GM20431 (cell line): ENCODE results near the gene CATSPER4.

Experiments used
- in situ Hi-C: fragments of 300-500 bp; cut with MseI, MboI; formaldehyde crosslinking; loops from one replicate; pipeline ENCODE4 v1.15.0; 2020; ENCODE audit warnings: low sequenced_read_pairs; ENCODE audit not compliant: unreplicated experiment

The CATSPER4 gene

DNA sequence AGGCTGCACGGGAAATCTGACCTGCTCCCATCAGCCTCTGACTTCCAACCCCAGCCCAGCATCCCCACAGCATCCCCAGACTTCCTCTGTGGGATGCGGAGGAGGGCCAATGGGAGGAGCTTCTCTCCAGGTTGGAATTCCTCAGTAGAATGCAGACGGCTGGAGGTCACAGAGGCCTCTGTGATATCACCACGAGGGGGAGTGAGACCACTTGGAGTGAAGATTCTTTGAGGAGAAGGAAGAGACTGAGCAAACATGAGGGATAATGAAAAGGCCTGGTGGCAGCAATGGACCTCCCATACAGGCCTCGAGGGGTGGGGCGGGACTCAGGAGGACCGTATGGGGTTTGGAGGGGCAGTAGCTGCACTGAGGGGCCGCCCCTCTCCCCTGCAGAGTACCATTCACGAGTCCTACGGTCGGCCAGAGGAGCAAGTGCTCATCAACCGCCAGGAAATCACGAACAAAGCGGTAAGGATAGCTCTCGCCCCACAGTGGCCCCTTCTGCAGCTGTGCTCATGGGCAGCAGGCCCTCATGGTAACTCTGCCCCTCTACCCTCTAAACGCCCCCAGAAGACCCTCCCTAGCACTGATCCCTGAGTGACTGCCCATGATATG is at the start of gene CATSPER4:
Gene CATSPER4, plus strand, starts transcription at position 230 of the 615 bp plus-strand sequence. Its CDS starts 26 bp downstream, at position 256.
- in situ Hi-C loops: no loop called here

- in situ Hi-C loops: no loop called here
Measured at GRCh38 chr1:26142159-26142558, 48.2 kb upstream of the CATSPER4 start.

- in situ Hi-C loops: no loop called here
Measured at GRCh38 chr1:26145041-26145959, 45.1 kb upstream of the CATSPER4 start.

DNA sequence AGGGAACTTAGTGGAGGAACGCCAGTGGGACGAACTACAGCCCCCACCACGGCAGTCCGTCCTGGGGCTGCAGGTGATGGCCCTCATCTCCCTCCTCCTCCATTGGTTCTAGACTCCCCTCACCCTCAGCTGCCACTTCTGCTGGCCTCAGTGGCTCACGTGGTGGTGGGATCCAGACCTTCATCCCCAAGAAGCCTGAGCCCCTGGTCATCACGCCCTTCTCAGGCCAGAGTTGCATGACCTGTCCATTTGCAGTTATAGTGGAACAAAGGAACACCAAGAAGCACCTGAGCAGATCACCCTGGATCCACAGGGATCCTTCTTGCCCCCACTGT is 44.5 kb upstream of the CATSPER4 start:
- in situ Hi-C loops: no loop called here

DNA sequence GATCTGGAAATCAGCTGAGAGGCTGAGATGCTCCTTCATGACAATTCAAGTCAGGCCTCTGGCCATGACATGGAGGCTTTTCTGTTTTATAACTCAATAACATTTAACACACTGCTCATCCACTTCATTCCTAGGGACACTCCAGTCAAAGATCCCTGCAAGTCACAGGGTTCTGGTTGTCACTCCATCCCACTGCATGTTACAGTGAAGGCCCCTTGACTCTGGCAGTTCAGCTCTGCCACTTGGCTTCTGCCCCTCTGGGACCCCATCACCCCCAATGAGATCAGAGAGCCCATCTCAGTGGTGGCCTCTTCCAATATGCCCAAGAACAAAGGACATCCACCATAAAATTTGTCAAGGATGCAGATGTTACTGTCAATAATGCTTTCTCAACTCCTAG is 41.5 kb upstream of the CATSPER4 start:
- in situ Hi-C loops: no loop called here

- in situ Hi-C loops: loop anchor here (10.0 kb wide), 1 partner anchor 49 kb away; no protein-coding TSS in a partner anchor
Measured at GRCh38 chr1:26153966-26154532, 36.4 kb upstream of the CATSPER4 start.

DNA sequence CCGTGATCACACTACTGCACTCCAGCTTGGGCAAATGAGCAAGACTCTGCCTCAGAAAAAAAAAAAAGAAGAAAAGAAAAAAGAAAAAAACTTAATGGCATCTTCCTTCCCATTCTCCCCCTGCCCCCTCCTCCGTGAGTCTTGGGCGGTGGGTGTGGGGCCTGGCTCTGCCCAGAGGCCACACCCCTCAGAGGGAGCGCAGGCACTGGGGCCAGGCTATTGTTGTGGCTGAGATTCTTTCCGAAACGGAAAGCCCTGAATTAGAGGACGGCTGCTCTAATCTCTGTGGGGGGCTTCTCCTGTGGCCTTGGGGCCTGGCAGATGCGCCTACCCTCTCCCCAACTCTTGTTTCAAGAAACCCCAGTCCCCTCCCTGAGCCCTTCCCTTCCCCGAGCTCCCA is 35.7 kb upstream of the CATSPER4 start:
- in situ Hi-C loops: loop anchor here (10.0 kb wide), 1 partner anchor 50 kb away; no protein-coding TSS in a partner anchor

DNA sequence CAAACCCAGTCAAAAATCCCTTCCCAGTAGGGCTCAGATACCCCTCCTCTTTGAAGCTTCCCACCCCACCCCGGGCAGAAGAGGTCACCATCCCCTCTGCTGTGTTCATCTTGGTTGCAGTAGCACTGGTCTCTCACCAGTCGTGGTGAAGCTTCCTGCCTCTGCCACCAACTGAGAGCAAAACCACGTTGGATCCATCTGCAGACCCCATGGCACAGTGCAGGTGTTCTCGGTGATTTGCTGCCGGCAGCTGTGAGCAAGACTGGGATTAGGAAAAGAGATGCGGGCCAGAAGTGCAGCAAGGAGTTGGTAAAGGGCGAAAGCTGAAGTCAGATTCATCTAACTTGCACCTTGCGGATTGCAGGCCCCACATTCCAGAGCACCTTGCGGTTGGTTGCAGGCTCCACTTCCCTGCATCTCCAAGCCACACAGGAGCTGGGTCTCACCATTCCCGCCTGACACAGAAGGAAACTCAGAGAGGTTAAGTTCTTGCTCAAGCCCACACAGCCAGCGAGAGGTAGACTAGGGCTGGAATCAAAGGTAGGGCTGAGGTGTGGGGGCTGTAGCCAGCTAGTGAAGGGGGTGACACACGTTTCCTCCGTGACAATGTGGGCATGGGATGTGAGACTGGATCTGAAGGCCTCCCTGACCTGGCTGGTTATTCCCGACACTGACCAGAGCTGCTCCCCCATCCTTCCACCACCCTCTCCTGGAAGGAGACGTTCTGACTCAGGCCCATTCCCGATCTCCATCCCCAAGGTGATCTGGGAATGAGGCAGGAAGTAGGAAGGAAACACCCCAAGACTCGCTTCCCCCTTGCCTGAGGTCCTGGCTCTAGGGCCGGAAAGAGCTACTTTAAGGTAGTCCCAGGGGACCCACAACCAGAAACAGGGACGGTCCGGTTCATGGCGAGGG is 34.8 kb upstream of the CATSPER4 start:
- in situ Hi-C loops: loop anchor here (10.0 kb wide), 1 partner anchor 51 kb away; no protein-coding TSS in a partner anchor

- in situ Hi-C loops: loop anchor here (10.0 kb wide), 1 partner anchor 52 kb away; no protein-coding TSS in a partner anchor
Measured at GRCh38 chr1:26156285-26157038, 33.9 kb upstream of the CATSPER4 start.

- in situ Hi-C loops: loop anchor here (10.0 kb wide), 1 partner anchor 54 kb away; no protein-coding TSS in a partner anchor
Measured at GRCh38 chr1:26158271-26158907, 32.0 kb upstream of the CATSPER4 start.

- in situ Hi-C loops: loop anchor here (10.0 kb wide), 1 partner anchor 54 kb away; no protein-coding TSS in a partner anchor
Measured at GRCh38 chr1:26158908-26159742, 31.3 kb upstream of the CATSPER4 start, which contains the start of gene FAM110D. Gene FAM110D (plus strand): TSS chr1:26159079. CDS start chr1:26161292, 2,213 bp downstream.

- in situ Hi-C loops: loop anchor here (10.0 kb wide), 1 partner anchor 55 kb away; no protein-coding TSS in a partner anchor
Measured at GRCh38 chr1:26159743-26160039, 30.7 kb upstream of the CATSPER4 start.

DNA sequence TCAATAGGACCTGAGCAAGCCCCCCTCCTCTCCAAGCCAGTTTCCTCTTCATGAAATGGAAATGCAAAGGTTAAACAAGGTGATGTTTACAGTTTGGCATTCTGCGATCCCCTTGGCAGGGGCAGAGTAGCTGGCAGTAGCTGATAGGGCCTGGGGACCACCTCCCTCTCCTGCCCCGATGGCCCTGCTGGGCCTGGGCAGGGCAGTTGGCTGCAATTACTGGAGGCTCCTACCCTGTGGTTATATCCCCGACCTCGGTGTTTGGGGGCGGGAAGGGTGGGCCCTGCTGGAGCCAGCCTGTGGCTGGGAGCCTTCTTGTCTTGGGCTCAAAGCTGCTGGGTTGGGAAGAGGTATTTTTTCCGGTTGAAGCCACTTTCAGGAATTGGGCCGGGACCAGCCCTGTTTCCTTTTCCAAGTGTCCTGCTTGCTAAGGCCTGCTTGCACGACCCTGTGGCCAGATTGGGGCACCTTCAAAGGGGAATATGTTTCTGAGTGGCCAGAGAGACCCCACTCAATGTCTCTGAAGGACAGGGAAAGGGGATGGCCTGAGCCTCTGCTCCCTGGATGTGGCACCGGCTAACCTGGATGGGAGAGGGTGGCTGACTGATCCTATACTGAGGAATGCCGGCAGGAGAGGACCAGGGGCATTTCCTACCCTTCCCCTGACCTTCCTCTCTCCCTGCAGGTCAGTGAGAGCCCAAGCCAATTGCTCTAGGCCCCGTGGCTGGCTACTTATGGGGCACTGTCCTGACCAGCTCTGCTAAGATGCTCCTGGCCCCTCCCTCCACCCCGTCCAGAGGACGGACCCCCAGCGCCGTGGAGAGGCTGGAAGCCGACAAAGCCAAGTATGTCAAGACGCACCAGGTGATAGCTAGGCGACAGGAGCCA is 29.6 kb upstream of the CATSPER4 start:
- in situ Hi-C loops: no loop called here

GRCh38 chr1:26161415-26162219 is 28.8 kb upstream of the CATSPER4 start:
- in situ Hi-C loops: no loop called here

DNA sequence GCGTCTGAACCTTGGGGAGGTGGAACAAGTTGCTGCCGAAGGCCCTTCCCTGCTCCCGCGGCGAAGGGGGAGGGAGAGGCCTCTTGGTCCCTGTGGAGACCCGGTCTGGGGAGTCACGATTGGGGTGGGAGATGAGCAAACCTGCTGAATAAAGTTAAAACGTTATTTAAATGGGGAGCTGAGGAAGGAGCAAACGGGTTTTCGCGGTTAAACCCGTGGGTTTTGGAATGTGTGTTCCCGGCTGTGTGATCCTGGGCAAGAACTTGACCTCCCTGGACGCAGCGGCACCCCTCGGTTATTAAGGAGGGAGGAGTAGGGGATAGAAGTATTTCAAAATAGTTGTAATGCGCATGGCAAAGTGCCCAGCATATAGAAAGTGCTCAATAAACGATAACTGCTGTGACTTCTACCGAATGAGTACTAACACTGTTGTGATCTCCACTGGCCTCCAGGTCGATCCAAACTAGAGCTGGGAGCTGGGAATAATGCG is 28.1 kb upstream of the CATSPER4 start:
- in situ Hi-C loops: no loop called here

DNA sequence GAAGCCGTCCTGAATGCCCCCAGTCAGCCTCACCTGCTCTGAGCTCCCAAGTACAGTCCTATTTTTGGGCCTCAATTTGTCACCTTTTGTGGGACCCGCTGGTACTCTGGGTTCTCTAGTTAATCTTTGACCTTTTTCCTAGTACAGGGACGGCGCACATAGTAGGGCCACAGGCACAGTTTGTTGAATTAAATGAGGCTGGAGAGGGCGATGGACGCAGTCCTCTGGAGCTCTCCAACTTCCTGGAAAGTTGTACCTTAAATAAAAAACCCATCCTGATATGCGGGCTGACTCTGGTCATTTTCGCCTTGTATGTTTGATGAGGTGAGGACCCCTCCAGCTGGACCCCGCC is 26.7 kb upstream of the CATSPER4 start:
- in situ Hi-C loops: no loop called here
